Omental fat pad (tissue), 4 donors: ENCODE data around the gene NHS. TPM values are rescaled to one million over a fixed set of nuclear protein-coding genes. Genes with fewer than 3 reads are reported as not detected.

Experiments
- ATAC-seq: fragments of 150-250 bp; one replicate; pipeline ENCODE4 v1.9.1; 2016; ENCODE audit warnings: mild to moderate bottlenecking, moderate library complexity; ENCODE audit not compliant: low FRiP score
- DNase-seq: peaks from one replicate; pipeline ENCODE4 v3.0.0-alpha.2; 2019; ENCODE audit warnings: low spot score
- total RNA-seq, 4 donors: library from RNA; depleted of rRNA; stranded (reverse); fragments of >200 nt; gene quantifications; one replicate each; pipeline ENCODE4 v1.1.0, GENCODE V29; 2016
- TF ChIP-seq, protein P1 (sequence below), 3 donors: fragments of 450-650 bp; IDR thresholded peaks; one replicate each; pipeline ENCODE4 v1.5.1; 2016 to 2017; ENCODE audit warnings: antibody characterized with exemption in 3 of 3, mild to moderate bottlenecking in 3 of 3, moderate library complexity in 2 of 3

The NHS gene
- total RNA-seq, 4 donors from 2014 or later: 4.0 to 9.7 (median 7.6) TPM

DNA sequence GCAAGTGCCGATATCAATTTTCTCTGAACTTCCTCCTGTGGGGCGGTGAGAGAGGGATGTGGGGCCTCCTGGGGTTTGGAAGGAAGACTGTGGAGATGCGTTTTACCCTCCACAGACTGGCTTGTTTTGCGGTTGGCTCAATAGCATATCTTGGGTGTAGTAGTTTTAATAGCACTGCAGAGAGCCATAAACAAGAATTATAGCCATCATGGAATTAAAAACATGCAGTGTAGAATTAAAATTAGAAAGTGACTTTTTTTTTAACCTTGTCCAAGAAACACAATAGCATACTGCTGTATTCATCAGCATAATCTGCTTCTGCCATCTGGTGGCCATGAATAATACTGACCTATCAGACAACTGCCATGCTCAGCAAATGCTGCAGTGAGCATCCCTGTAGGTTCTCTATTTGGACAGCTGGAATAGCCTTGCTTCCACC, 315.0 kb downstream of the NHS start:
- TF ChIP-seq, protein P1, sequence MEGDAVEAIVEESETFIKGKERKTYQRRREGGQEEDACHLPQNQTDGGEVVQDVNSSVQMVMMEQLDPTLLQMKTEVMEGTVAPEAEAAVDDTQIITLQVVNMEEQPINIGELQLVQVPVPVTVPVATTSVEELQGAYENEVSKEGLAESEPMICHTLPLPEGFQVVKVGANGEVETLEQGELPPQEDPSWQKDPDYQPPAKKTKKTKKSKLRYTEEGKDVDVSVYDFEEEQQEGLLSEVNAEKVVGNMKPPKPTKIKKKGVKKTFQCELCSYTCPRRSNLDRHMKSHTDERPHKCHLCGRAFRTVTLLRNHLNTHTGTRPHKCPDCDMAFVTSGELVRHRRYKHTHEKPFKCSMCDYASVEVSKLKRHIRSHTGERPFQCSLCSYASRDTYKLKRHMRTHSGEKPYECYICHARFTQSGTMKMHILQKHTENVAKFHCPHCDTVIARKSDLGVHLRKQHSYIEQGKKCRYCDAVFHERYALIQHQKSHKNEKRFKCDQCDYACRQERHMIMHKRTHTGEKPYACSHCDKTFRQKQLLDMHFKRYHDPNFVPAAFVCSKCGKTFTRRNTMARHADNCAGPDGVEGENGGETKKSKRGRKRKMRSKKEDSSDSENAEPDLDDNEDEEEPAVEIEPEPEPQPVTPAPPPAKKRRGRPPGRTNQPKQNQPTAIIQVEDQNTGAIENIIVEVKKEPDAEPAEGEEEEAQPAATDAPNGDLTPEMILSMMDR (IDR thresholded peaks at IDR 0.05): no peak
- no peak for ATAC-seq
- DNase-seq: no peak

DNA sequence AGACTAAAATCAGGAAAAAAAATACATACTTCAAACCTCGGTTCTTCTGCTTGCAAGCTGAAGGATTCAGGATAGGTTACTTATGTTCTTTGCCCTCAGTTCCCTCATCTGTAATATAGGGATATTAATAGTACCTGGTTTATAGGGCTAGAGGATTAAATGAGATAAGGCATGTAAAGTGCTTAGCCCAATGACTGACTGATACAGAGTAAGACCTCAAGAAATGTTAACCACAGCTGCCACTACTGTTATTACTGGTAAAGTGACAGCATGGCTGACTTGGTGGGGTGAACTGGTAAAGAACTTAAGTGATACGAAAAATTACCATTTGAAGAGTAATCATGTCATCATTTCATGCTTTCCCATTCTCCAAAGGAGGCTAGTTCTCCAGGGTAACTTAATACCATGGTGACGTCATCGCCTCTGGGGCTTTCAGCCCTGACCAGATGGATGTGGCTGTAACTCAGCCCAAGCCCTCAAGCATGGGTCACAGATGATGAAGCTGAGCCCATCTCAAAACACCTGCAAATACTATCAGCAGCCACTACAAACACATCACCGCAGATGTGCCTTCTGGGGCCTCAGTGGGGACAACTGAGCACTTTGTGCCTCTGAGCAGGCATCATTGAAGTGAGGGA, 317.8 kb downstream of the NHS start:
- ATAC-seq: no peak
- TF ChIP-seq, protein P1 (IDR thresholded peaks at IDR 0.05): no peak
- DNase-seq: no peak

DNA sequence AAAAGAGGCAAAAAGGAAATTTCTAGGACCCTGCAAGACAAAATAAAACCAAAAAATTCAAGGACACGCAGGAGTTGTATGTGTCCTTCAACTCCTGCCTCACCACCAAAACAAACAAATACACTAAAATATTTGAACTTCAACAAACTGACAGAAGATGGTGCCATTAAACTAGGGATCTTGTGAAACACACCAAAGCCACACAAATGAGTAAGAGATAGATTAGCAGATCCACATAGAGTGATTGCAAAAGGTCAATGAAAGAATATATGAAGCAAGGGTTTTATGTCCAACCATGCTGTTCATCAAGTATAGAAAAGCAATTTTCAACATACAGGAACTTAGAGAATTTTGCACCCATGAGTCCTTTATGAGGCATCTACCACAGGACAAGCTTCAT, 322.2 kb downstream of the NHS start:
- DNase-seq: no peak
- TF ChIP-seq, protein P1 (IDR thresholded peaks at IDR 0.05): no peak
- ATAC-seq: no peak

DNA sequence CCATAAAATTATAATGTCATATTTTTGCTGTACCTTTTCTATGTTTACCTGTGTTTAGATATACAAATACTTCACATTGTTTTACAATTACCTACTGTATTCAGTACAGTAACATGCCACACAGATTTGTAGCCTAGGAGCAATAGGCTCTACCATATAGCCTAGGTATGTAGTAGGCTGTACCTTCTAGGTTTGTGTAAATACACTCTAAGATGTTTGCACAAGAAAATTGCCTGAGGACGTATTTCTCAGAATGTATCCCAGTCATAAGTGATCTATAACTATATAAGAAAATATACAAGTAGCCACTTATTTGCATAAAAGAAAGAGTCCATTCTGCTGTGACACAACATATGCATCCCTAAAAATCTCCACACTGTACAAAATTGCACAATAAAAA, 326.0 kb downstream of the NHS start:
- DNase-seq (no peak), ATAC-seq (no peak)
- TF ChIP-seq, protein P1 (IDR thresholded peaks at IDR 0.05): no peak

DNA sequence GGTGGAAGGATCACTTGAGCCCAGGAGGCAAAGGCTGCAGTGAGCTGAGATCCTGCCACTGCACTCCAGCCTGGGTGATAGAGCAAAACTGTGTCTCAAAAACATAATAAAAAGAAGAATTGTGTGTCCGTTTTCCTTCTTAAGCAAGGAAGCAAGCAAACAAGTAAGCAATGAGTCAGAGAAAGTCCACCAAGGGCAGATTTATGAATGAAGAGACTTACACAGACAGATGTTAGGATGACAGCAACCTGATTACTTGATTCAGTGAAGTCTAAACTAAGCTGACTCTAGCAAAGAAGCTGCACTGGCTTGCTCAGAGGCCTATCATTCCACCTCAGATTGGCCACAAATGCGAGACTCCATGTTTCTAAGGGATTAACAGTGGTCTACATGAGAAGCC, 328.2 kb downstream of the NHS start:
- DNase-seq (no peak), ATAC-seq (no peak)
- TF ChIP-seq, protein P1 (IDR thresholded peaks at IDR 0.05): no peak

DNA sequence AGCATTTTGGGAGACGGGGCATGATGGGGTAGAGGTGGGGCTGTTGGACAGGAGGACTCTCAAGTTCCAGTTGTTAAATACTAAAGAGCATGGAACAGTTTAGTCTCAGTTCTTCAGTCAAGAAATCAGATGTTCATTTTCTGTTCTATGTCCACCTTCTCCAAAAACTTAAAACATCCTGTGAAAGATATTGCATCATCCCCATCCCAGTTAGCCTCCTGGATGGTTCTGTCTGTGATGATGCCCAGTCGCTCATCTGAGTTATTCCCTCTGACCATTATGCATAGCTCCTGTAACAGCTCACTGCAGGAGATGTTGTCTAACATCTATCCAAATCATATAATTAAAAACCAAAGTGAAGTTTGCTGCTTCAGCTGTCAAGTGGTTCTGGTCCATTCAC, 330.2 kb downstream of the NHS start:
- no peak for ATAC-seq
- TF ChIP-seq, protein P1 (IDR thresholded peaks at IDR 0.05): no peak

DNA sequence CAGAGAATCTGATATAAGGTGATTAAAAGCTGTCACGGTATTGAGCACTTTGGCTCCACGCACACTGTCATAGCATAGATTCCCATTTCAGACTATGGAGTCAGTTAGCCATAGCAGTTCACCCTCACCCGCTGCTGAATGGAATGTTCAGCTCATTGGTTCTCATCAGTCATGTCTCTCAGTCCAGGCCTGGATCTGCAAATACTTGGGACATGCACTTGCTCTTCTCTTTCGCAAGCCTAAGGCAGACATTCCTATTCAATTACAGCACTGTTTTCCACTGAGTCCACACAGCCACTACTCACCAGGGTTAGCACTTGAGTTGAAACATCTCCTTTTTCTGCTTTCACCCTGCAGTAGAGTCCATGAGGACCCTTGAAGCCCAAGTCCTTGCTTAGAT, 331.7 kb downstream of the NHS start:
- DNase-seq (no peak), ATAC-seq (peak; percentile 41)
- TF ChIP-seq, protein P1 (IDR thresholded peaks at IDR 0.05): no peak

More for the DNA sequence above, 330.2 kb downstream of the NHS start:
- DNase-seq: no peak
